ENCODE data around the gene IFNL3. TPM values are rescaled to one million over a fixed set of nuclear protein-coding genes. Genes with fewer than 3 reads are reported as not detected.
"Not testable (repeated sequence)": the region's sequence is repeated elsewhere in the genome, so short reads cannot be mapped to it uniquely, and the experiment has no call there.

Gene IFNL3
- not detected for total RNA-seq
- long read RNA-seq = 0 reads

GRCh38 chr19:39244410-39245100 lies at the start of gene IFNL3:
IFNL3 (minus strand) TSS chr19:39245006; CDS start chr19:39244967, 39 bp downstream.
- intact Hi-C loops (cut with DNase I); DNase-seq; ATAC-seq: not testable (repeated sequence)

- ATAC-seq (no peak), DNase-seq (no peak)
- intact Hi-C loops (cut with DNase I) = no loop called here
Observed at GRCh38 chr19:39293394-39293793, 48.6 kb upstream of the IFNL3 start.

- no peak for DNase-seq
- ATAC-seq = no peak
- intact Hi-C loops (cut with DNase I) = no loop called here
Observed at GRCh38 chr19:39284032-39284431, 39.2 kb upstream of the IFNL3 start.

GRCh38 chr19:39282021-39282420 lies 37.2 kb upstream of the IFNL3 start:
- no peak for ATAC-seq
- intact Hi-C loops (cut with DNase I) = no loop called here
- no peak for DNase-seq

GRCh38 chr19:39277598-39277997 lies 32.8 kb upstream of the IFNL3 start:
- no peak for DNase-seq
- intact Hi-C loops (cut with DNase I) = no loop called here
- ATAC-seq = no peak

GRCh38 chr19:39276740-39277139 lies 31.9 kb upstream of the IFNL3 start:
- ATAC-seq = no peak
- intact Hi-C loops (cut with DNase I) = no loop called here
- DNase-seq = no peak

- intact Hi-C loops (cut with DNase I) = no loop called here
- no peak for DNase-seq
- ATAC-seq = no peak
Observed at GRCh38 chr19:39275578-39275977, 30.8 kb upstream of the IFNL3 start.

GRCh38 chr19:39273859-39274258 lies 29.1 kb upstream of the IFNL3 start:
- DNase-seq; ATAC-seq; intact Hi-C loops (cut with DNase I): not testable (repeated sequence)

GRCh38 chr19:39270036-39270871 lies 25.4 kb upstream of the IFNL3 start:
- ATAC-seq (no peak), DNase-seq (no peak)
- intact Hi-C loops (cut with DNase I) = no loop called here

- ATAC-seq; DNase-seq; intact Hi-C loops (cut with DNase I): not testable (repeated sequence)
Observed at GRCh38 chr19:39269369-39269768, 24.6 kb upstream of the IFNL3 start.

- intact Hi-C loops (cut with DNase I); ATAC-seq; DNase-seq: not testable (repeated sequence)
Observed at GRCh38 chr19:39268531-39269223, 23.9 kb upstream of the IFNL3 start.

GRCh38 chr19:39268085-39268484 lies 23.3 kb upstream of the IFNL3 start, which contains the start of gene IFNL2:
IFNL2 (plus strand) TSS chr19:39268396; CDS start chr19:39268569, 173 bp downstream.
- DNase-seq; ATAC-seq; intact Hi-C loops (cut with DNase I): not testable (repeated sequence)

- ATAC-seq = peak in 1 of 2 donors; percentile 15
- no peak for DNase-seq
- intact Hi-C loops (cut with DNase I) = no loop called here
Observed at GRCh38 chr19:39265321-39265916, 20.6 kb upstream of the IFNL3 start.

GRCh38 chr19:39264306-39265290 lies 19.8 kb upstream of the IFNL3 start:
- intact Hi-C loops (cut with DNase I) = no loop called here
- ATAC-seq (peak; percentile 41 to 64), DNase-seq (no peak)

- intact Hi-C loops (cut with DNase I) = no loop called here
- DNase-seq (no peak), ATAC-seq (no peak)
Observed at GRCh38 chr19:39263912-39264305, 19.1 kb upstream of the IFNL3 start.

- DNase-seq = no peak
- ATAC-seq = no peak
- intact Hi-C loops (cut with DNase I) = no loop called here
Observed at GRCh38 chr19:39262496-39262895, 17.7 kb upstream of the IFNL3 start.

GRCh38 chr19:39261704-39262103 lies 16.9 kb upstream of the IFNL3 start:
- DNase-seq = no peak
- ATAC-seq = no peak
- intact Hi-C loops (cut with DNase I) = no loop called here

- no peak for DNase-seq
- intact Hi-C loops (cut with DNase I) = no loop called here
Observed at GRCh38 chr19:39257227-39257626, 12.4 kb upstream of the IFNL3 start.

More at GRCh38 chr19:39257227-39257626, 12.4 kb upstream of the IFNL3 start:
- no peak for ATAC-seq

All from left cardiac atrium (tissue), 4 donors.